Keratinocyte (primary cell): ENCODE data around the gene PRELID3B. TPM values are rescaled to one million over a fixed set of nuclear protein-coding genes. Genes with fewer than 3 reads are reported as not detected.

ENCODE experiments used
- DNase-seq: peaks from one replicate; pipeline ENCODE4 v3.0.0-alpha.2; 2011; ENCODE audit warnings: low read depth, missing footprints, low spot score
- FAIRE-seq: peaks from 2 replicates; lab custom pipeline; 2011; peaks lifted over from hg19 to GRCh38; lab: Jason Lieb, UNC
- H2AFZ ChIP-seq: 2 replicates; pipeline ENCODE4 v1.6.0; 2012; ENCODE audit warnings: low read length, control low read depth, inconsistent platforms; ENCODE audit not compliant: control insufficient read depth
- H3K27ac ChIP-seq: 2 replicates; pipeline ENCODE4 v1.5.1; 2011; ENCODE audit warnings: low read length; ENCODE audit not compliant: control insufficient read depth, insufficient read depth
- H3K27me3 ChIP-seq: 3 replicates; pipeline ENCODE4 v1.6.0; 2011; ENCODE audit warnings: low read length; ENCODE audit not compliant: control insufficient read depth, insufficient read depth; ENCODE audit errors: extremely low read depth
- H3K36me3 ChIP-seq, 2 experiments: 2 replicates in 1 of 2; 3 replicates in 1 of 2; pipeline ENCODE4 v1.5.1; 2011; ENCODE audit warnings: low read length in 2 of 2, mild to moderate bottlenecking in 1 of 2; ENCODE audit not compliant: control insufficient read depth in 2 of 2, insufficient read depth in 2 of 2; ENCODE audit errors: extremely low read depth in 1 of 2
- H3K4me1 ChIP-seq: 3 replicates; pipeline ENCODE4 v1.5.1; 2011; ENCODE audit warnings: low read length; ENCODE audit not compliant: control insufficient read depth, insufficient read depth; ENCODE audit errors: extremely low read depth
- H3K4me2 ChIP-seq: 3 replicates; pipeline ENCODE4 v1.6.0; 2011; ENCODE audit warnings: low read depth, low read length; ENCODE audit not compliant: control insufficient read depth, insufficient read depth; ENCODE audit errors: extremely low read depth
- H3K4me3 ChIP-seq, 3 experiments: fragments of 200-600 bp in 1 of 3; sonication (generic) in 1 of 3; 2 replicates in 2 of 3; 3 replicates in 1 of 3; pipeline ENCODE4 v1.5.1; 2011 to 2016; ENCODE audit warnings: low read length in 3 of 3, mild to moderate bottlenecking in 3 of 3, control low read depth in 2 of 3, inconsistent platforms in 1 of 3, low read depth in 1 of 3, mixed read lengths in 1 of 3, mixed run types in 1 of 3, moderate library complexity in 1 of 3; ENCODE audit not compliant: control insufficient read depth in 2 of 3, insufficient read depth in 2 of 3; ENCODE audit errors: extremely low read depth in 1 of 3
- H3K79me2 ChIP-seq: 2 replicates; pipeline ENCODE4 v1.6.0; 2012; ENCODE audit warnings: low read length; ENCODE audit not compliant: control insufficient read depth, insufficient read depth
- H3K9ac ChIP-seq: 3 replicates; pipeline ENCODE4 v1.6.0; 2011; ENCODE audit warnings: low read length; ENCODE audit not compliant: control insufficient read depth, insufficient read depth; ENCODE audit errors: extremely low read depth
- H3K9me1 ChIP-seq: 3 replicates; pipeline ENCODE4 v1.6.0; 2011; ENCODE audit warnings: low read length; ENCODE audit not compliant: control insufficient read depth, insufficient read depth; ENCODE audit errors: extremely low read depth
- H3K9me3 ChIP-seq: 2 replicates; pipeline ENCODE4 v1.5.1; 2012; ENCODE audit warnings: low read depth, low read length; ENCODE audit not compliant: control insufficient read depth
- H4K20me1 ChIP-seq: 3 replicates; pipeline ENCODE4 v1.6.0; 2011; ENCODE audit warnings: low read length; ENCODE audit not compliant: control insufficient read depth, insufficient read depth; ENCODE audit errors: extremely low read depth
- EZH2 ChIP-seq: IDR thresholded peaks from one replicate; pipeline ENCODE4 v1.6.1; 2012; ENCODE audit warnings: inconsistent platforms, mild to moderate bottlenecking, low read length, moderate library complexity
- dilution Hi-C: fragments of 300-500 bp; cut with MboI; formaldehyde crosslinking; loops from one replicate; pipeline ENCODE4 v1.7.0; 2020; ENCODE audit warnings: low sequenced_read_pairs; ENCODE audit not compliant: extremely low pct_ligation_motif_present
- polyA plus RNA-seq, 5 experiments: library from polyadenylated mRNA; depleted of rRNA in 3 of 5; stranded (reverse) in 3 of 5; stranded (forward) in 1 of 5; unstranded in 1 of 5; fragments of >200 nt; gene quantifications; 1 replicate in 1 of 5; 2 replicates in 3 of 5; 3 replicates in 1 of 5; pipeline versions ENCODE4 v1.2.1 to v1.2.3, GENCODE V29; 2011 to 2012; ENCODE audit warnings: missing spikeins in 2 of 5, low read depth in 1 of 5, low replicate concordance in 1 of 5
- TF ChIP-seq, protein P1 (sequence below), 3 experiments: IDR thresholded peaks in 1 of 3; conservative IDR thresholded peaks in 1 of 3; optimal IDR thresholded peaks in 1 of 3; 2 replicates in 2 of 3; 3 replicates in 1 of 3; pipeline versions ENCODE3 to v1.5.1; 2011; ENCODE audit warnings: low read length in 3 of 3, mild to moderate bottlenecking in 3 of 3, moderate library complexity in 2 of 3, control low read depth in 1 of 3, inconsistent platforms in 1 of 3; ENCODE audit not compliant: insufficient read depth in 2 of 3; ENCODE audit errors: extremely low read depth in 1 of 3

Gene PRELID3B
- polyA plus RNA-seq, 1 donor (not counting 4 experiments of a cell fraction or from before 2014, with no cell fraction given): 86.9 TPM

DNA sequence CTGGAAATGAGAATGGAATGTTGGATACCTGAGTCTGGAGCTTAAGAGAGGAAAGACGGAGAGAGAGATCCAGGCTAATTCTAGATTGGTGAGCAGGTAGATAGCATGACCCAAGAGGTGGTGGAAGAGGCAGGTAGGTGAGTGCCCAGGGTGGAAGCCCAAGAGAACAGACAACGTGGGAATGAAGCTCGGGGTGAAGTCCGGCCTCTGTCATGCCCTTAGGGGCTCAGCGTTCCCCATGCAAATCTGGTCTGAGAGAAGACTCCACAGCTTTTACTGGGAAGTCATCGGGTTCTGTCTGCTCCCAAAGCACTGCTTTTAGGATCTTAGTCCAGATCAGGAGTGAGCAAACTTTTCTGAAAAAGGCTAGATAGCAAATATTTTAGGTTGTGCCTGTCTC, 57.9 kb downstream of the PRELID3B start:
- FAIRE-seq (no peak), DNase-seq (no peak)
- H3K27me3 ChIP-seq: no peaks in the 10 kb centered on the region
- H3K9ac ChIP-seq: no peak overlapping the region
- TF ChIP-seq, protein P1, sequence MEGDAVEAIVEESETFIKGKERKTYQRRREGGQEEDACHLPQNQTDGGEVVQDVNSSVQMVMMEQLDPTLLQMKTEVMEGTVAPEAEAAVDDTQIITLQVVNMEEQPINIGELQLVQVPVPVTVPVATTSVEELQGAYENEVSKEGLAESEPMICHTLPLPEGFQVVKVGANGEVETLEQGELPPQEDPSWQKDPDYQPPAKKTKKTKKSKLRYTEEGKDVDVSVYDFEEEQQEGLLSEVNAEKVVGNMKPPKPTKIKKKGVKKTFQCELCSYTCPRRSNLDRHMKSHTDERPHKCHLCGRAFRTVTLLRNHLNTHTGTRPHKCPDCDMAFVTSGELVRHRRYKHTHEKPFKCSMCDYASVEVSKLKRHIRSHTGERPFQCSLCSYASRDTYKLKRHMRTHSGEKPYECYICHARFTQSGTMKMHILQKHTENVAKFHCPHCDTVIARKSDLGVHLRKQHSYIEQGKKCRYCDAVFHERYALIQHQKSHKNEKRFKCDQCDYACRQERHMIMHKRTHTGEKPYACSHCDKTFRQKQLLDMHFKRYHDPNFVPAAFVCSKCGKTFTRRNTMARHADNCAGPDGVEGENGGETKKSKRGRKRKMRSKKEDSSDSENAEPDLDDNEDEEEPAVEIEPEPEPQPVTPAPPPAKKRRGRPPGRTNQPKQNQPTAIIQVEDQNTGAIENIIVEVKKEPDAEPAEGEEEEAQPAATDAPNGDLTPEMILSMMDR (optimal IDR thresholded peaks at IDR 0.05 in 1 of 3, IDR thresholded peaks at IDR 0.05 in 1 of 3, conservative IDR thresholded peaks at IDR 0.05 in 1 of 3; ENCODE audit: extremely low read depth in 1 of 3, insufficient read depth in 2 of 3, low read length in 3 of 3): no peak
- TF ChIP-seq EZH2: no peak
- H3K9me1 ChIP-seq: no peaks in the 10 kb centered on the region
- H2AFZ ChIP-seq: no peak overlapping the region
- H4K20me1 ChIP-seq: peaks cover 5% of the 10 kb centered on the region
- H3K36me3 ChIP-seq: peaks cover 20 to 36% of the 10 kb centered on the region in 2 experiments
- H3K4me1 ChIP-seq: peaks cover 6% of the 10 kb centered on the region
- dilution Hi-C loops: no loop called here
- no peak overlapping the region for H3K4me2 ChIP-seq
- no peaks in the 10 kb centered on the region for H3K9me3 ChIP-seq
- H3K79me2 ChIP-seq: peaks cover 45% of the 10 kb centered on the region
- H3K4me3 ChIP-seq: no peak overlapping the region
- no peak overlapping the region for H3K27ac ChIP-seq

Other genes starting within 250 kb of the PRELID3B start
- 0.25 to 0.37 TPM (median 0.31 TPM) in 3 replicates for gene GNAS-AS1, start 191.9 kb downstream of the PRELID3B start, polyA plus RNA-seq
- 521 to 1,373 TPM (median 560 TPM) in 3 replicates for gene GNAS, start 190.1 kb downstream of the PRELID3B start, polyA plus RNA-seq
- 59.7 to 105 TPM (median 68.5 TPM) in 3 replicates for gene NELFCD, start 61.5 kb downstream of the PRELID3B start, polyA plus RNA-seq
- 102 to 171 TPM (median 138 TPM) in 3 replicates for gene CTSZ, start 35.5 kb downstream of the PRELID3B start, polyA plus RNA-seq
- gene TUBB1, start 23.4 kb downstream of the PRELID3B start, polyA plus RNA-seq: 0.03 TPM in 1 of 3 replicates, not detected in the others
- 48.3 to 100 TPM (median 99.7 TPM) in 3 replicates for gene ATP5F1E, start 10.5 kb downstream of the PRELID3B start, polyA plus RNA-seq
- not detected in 3 replicates for gene ZNF831, start 121.0 kb upstream of the PRELID3B start, polyA plus RNA-seq